Aorta (tissue), 5 donors: Measurements from ENCODE around the gene ZNF672. TPM values are rescaled to one million over a fixed set of nuclear protein-coding genes. Genes with fewer than 3 reads are reported as not detected.
A peak's percentile ranks its signal among the peaks of the same experiment; 100 is the strongest.

Experiments used
- ATAC-seq: fragments of 200-7000 bp; cut with Tn5 transposase; one replicate; pipeline ENCODE4 v1.9.1; 2022; ENCODE audit warnings: moderate library complexity; ENCODE audit not compliant: low FRiP score
- DNase-seq, 2 donors: peaks; one replicate each; pipeline ENCODE4 v3.0.0-alpha.2; 2020
- H3K27ac ChIP-seq, 2 donors: one replicate each; pipeline ENCODE4 v1.5.1; 2013; ENCODE audit warnings: low read length in 2 of 2, mild to moderate bottlenecking in 2 of 2, moderate library complexity in 2 of 2, control low read depth in 1 of 2, inconsistent platforms in 1 of 2, low read depth in 1 of 2
- H3K27me3 ChIP-seq, 2 donors: one replicate each; pipeline ENCODE4 v1.6.1; 2013; ENCODE audit warnings: control low read depth in 1 of 2, low read length in 1 of 2, mild to moderate bottlenecking in 1 of 2, moderate library complexity in 1 of 2; ENCODE audit not compliant: insufficient read depth in 2 of 2, control insufficient read depth in 1 of 2
- H3K36me3 ChIP-seq, 2 donors: one replicate each; pipeline ENCODE4 v1.6.1; 2013; ENCODE audit warnings: control low read depth in 1 of 2, low read length in 1 of 2, mild to moderate bottlenecking in 1 of 2; ENCODE audit not compliant: insufficient read depth in 2 of 2, control insufficient read depth in 1 of 2
- H3K4me1 ChIP-seq, 2 donors: one replicate each; pipeline ENCODE4 v1.6.1; 2013; ENCODE audit warnings: low read length in 2 of 2, control low read depth in 1 of 2, mild to moderate bottlenecking in 1 of 2, moderate library complexity in 1 of 2; ENCODE audit not compliant: insufficient read depth in 2 of 2, control insufficient read depth in 1 of 2
- H3K4me3 ChIP-seq, 2 donors: one replicate each; pipeline ENCODE4 v1.5.1; 2013; ENCODE audit warnings: low read length in 2 of 2, control low read depth in 1 of 2, mild to moderate bottlenecking in 1 of 2
- H3K9me3 ChIP-seq: one replicate; pipeline ENCODE4 v1.6.1; 2013; ENCODE audit warnings: mild to moderate bottlenecking, low read length; ENCODE audit not compliant: control insufficient read depth
- WGBS, 2 donors: extraction: QIAGEN DNeasy Blood & Tissue Kit; methylation state at CpG; one replicate each; pipeline ENCODE4 v1.1.7; 2013; 5-methylcytosine and 5-hydroxymethylcytosine counted together
- intact Hi-C, 2 donors: fragments of 100-400 bp; cut with DNase I; formaldehyde crosslinking; loops; one replicate each; pipeline versions ENCODE4 v1.14.2 to v1.15.0; 2022
- polyA plus RNA-seq, 2 donors: library from polyadenylated mRNA; stranded (reverse); fragments of 200-250 nt; gene quantifications; one replicate each; pipeline ENCODE4 v1.2.3, GENCODE V29; 2013
- total RNA-seq, 2 donors: library from RNA; stranded (reverse); fragmentation: NEBNext Ultra II Directional; extraction: Animal tissue kit (Norgen Biotek cat#: 25700); gene quantifications; one replicate each; pipeline ENCODE4 v1.2.1, GENCODE V29; 2021
- donor health status: healthy with polysubstance abuse.
- donor health status: Bipolar disorder and iron deficiency.
- donor health status: DM: no; HTN: no; CAD: no.
- donor health status: DM: no; HTN: no; CAD: no.
- donor health status: DM: yes; HTN: yes; CAD: no.

Gene ZNF672
- total and polyA plus RNA-seq, 4 donors: 5.1 to 30.5 (median 14.9) TPM

- ATAC-seq (peak; percentile 16), DNase-seq (no peak)
- no peaks in the 10 kb centered on the region for H3K9me3 ChIP-seq
- WGBS, 2 donors: 88 to 90% methylated on average over 65 to 76 of the region's 76 CpGs
- H3K27me3 ChIP-seq: no peaks in the 10 kb centered on the region
- peaks cover 0 to 20% of the 10 kb centered on the region in 2 donors for H3K36me3 ChIP-seq
- no peak overlapping the region for H3K27ac ChIP-seq
- intact Hi-C loops: no loop called here
- H3K4me1 ChIP-seq: no peaks in the 10 kb centered on the region
- no peak overlapping the region for H3K4me3 ChIP-seq
Observed at GRCh38 chr1:248847181-248847955, 9.3 kb downstream of the ZNF672 start.

GRCh38 chr1:248847956-248848561, 10.0 kb downstream of the ZNF672 start:
- H3K27ac ChIP-seq: no peak overlapping the region
- peaks cover 0 to 20% of the 10 kb centered on the region in 2 donors for H3K36me3 ChIP-seq
- DNase-seq (no peak), ATAC-seq (no peak)
- no peak overlapping the region for H3K4me3 ChIP-seq
- no peaks in the 10 kb centered on the region for H3K9me3 ChIP-seq
- 92 to 93% methylated on average over 72 of the region's 72 CpGs for WGBS, 2 donors
- H3K4me1 ChIP-seq: no peaks in the 10 kb centered on the region
- intact Hi-C loops: no loop called here
- no peaks in the 10 kb centered on the region for H3K27me3 ChIP-seq

- Histone ChIP-seq H3K9me3 (no peaks in the 10 kb centered on the region), H3K27ac (no peak overlapping the region), H3K27me3 (no peaks in the 10 kb centered on the region), H3K4me3 (no peak overlapping the region), H3K36me3 (peaks cover 0 to 20% of the 10 kb centered on the region in 2 donors), H3K4me1 (no peaks in the 10 kb centered on the region)
- ATAC-seq: no peak
- intact Hi-C loops: no loop called here
- 91 to 92% methylated on average over 8 of the region's 8 CpGs for WGBS, 2 donors
- no peak for DNase-seq
Observed at GRCh38 chr1:248848602-248849001, 10.6 kb downstream of the ZNF672 start.

GRCh38 chr1:248849152-248849551, 11.1 kb downstream of the ZNF672 start:
- no peaks in the 10 kb centered on the region for H3K4me1 ChIP-seq
- no peaks in the 10 kb centered on the region for H3K9me3 ChIP-seq
- H3K4me3 ChIP-seq: no peak overlapping the region
- H3K27ac ChIP-seq: no peak overlapping the region
- peaks cover 0 to 20% of the 10 kb centered on the region in 2 donors for H3K36me3 ChIP-seq
- intact Hi-C loops: no loop called here
- 65 to 67% methylated on average over 3 of the region's 3 CpGs for WGBS, 2 donors
- H3K27me3 ChIP-seq: no peaks in the 10 kb centered on the region
- ATAC-seq (no peak), DNase-seq (no peak)

- H3K27me3 ChIP-seq: no peaks in the 10 kb centered on the region
- H3K9me3 ChIP-seq: no peaks in the 10 kb centered on the region
- H3K27ac ChIP-seq: no peak overlapping the region
- peaks cover 0 to 20% of the 10 kb centered on the region in 2 donors for H3K36me3 ChIP-seq
- intact Hi-C loops: no loop called here
- no peaks in the 10 kb centered on the region for H3K4me1 ChIP-seq
- ATAC-seq (no peak), DNase-seq (no peak)
- H3K4me3 ChIP-seq: no peak overlapping the region
- 84 to 86% methylated on average over 3 of the region's 3 CpGs for WGBS, 2 donors
Observed at GRCh38 chr1:248849637-248850036, 11.6 kb downstream of the ZNF672 start.

- no peaks in the 10 kb centered on the region for H3K4me1 ChIP-seq
- H3K27me3 ChIP-seq: no peaks in the 10 kb centered on the region
- H3K9me3 ChIP-seq: no peaks in the 10 kb centered on the region
- peaks cover 0 to 18% of the 10 kb centered on the region in 2 donors for H3K36me3 ChIP-seq
- H3K27ac ChIP-seq: no peak overlapping the region
- ATAC-seq: no peak
- H3K4me3 ChIP-seq: no peak overlapping the region
- WGBS, 2 donors: 88 to 93% methylated on average over 9 of the region's 9 CpGs
- intact Hi-C loops: no loop called here
- DNase-seq: no peak
Observed at GRCh38 chr1:248850124-248850523, 12.1 kb downstream of the ZNF672 start.

GRCh38 chr1:248850536-248851251, 12.7 kb downstream of the ZNF672 start:
- no peaks in the 10 kb centered on the region for H3K9me3 ChIP-seq
- no peak overlapping the region for H3K27ac ChIP-seq
- no peaks in the 10 kb centered on the region for H3K4me1 ChIP-seq
- DNase-seq (no peak), ATAC-seq (no peak)
- intact Hi-C loops: no loop called here
- H3K27me3 ChIP-seq: no peaks in the 10 kb centered on the region
- H3K36me3 ChIP-seq: peaks cover 0 to 18% of the 10 kb centered on the region in 2 donors
- 82 to 83% methylated on average over 10 of the region's 10 CpGs for WGBS, 2 donors
- no peak overlapping the region for H3K4me3 ChIP-seq

GRCh38 chr1:248851390-248851789, 13.4 kb downstream of the ZNF672 start:
- intact Hi-C loops: no loop called here
- no peaks in the 10 kb centered on the region for H3K9me3 ChIP-seq
- H3K27ac ChIP-seq: no peak overlapping the region
- no peak for ATAC-seq
- no peaks in the 10 kb centered on the region for H3K4me1 ChIP-seq
- no peak for DNase-seq
- 98% methylated on average over 2 of the region's 2 CpGs for WGBS, 2 donors
- H3K27me3 ChIP-seq: no peaks in the 10 kb centered on the region
- H3K36me3 ChIP-seq: peaks cover 0 to 16% of the 10 kb centered on the region in 2 donors
- no peak overlapping the region for H3K4me3 ChIP-seq
